CD14-positive monocyte (primary cell): ENCODE results near the gene CSNK1G3. TPM values are rescaled to one million over a fixed set of nuclear protein-coding genes. Genes with fewer than 3 reads are reported as not detected.

Experiments used
- DNase-seq, 3 donors: peaks; one replicate each; pipeline ENCODE4 v3.0.0-alpha.2; 2011 to 2022
- H2AFZ ChIP-seq: 2 replicates; pipeline ENCODE4 v1.6.0; 2012; ENCODE audit warnings: mild to moderate bottlenecking, low read depth, low read length, inconsistent platforms; ENCODE audit not compliant: insufficient read depth, poor library complexity, severe bottlenecking
- H3K27ac ChIP-seq, 2 donors: 1 replicate in 1 of 2; 2 replicates in 1 of 2; pipeline ENCODE4 v1.5.1; 2012 to 2013; ENCODE audit warnings: low read length in 2 of 2, control low read depth in 1 of 2, inconsistent platforms in 1 of 2, low read depth in 1 of 2, mild to moderate bottlenecking in 1 of 2
- H3K27me3 ChIP-seq, 2 donors: one replicate each; pipeline versions ENCODE4 v1.6.0 to v1.6.1; 2011 to 2013; ENCODE audit warnings: low read length in 2 of 2; ENCODE audit not compliant: control insufficient read depth in 2 of 2, insufficient read depth in 2 of 2
- H3K36me3 ChIP-seq, 2 donors: replicated peaks in 1 of 2; 1 replicate in 1 of 2; 2 replicates in 1 of 2; pipeline versions ENCODE4 v1.5.1 to v1.6.1; 2012 to 2013; ENCODE audit warnings: low read length in 2 of 2, control low read depth in 1 of 2, inconsistent platforms in 1 of 2, mild to moderate bottlenecking in 1 of 2; ENCODE audit not compliant: insufficient read depth in 2 of 2, control insufficient read depth in 1 of 2
- H3K4me1 ChIP-seq, 2 donors: 1 replicate in 1 of 2; 2 replicates in 1 of 2; pipeline versions ENCODE4 v1.5.1 to v1.6.1; 2012 to 2013; ENCODE audit warnings: low read length in 2 of 2, control low read depth in 1 of 2, inconsistent platforms in 1 of 2, mild to moderate bottlenecking in 1 of 2, moderate library complexity in 1 of 2; ENCODE audit not compliant: insufficient read depth in 2 of 2, control insufficient read depth in 1 of 2
- H3K4me2 ChIP-seq: replicated peaks from 2 replicates; pipeline ENCODE3; 2012; ENCODE audit warnings: low read length, moderate library complexity, mild to moderate bottlenecking; ENCODE audit not compliant: poor library complexity, severe bottlenecking; ENCODE audit errors: extremely low read depth
- H3K4me3 ChIP-seq, 3 experiments: fragments of 200-600 bp in 1 of 3; sonication (generic) in 1 of 3; replicated peaks in 1 of 3; 1 replicate in 2 of 3; 2 replicates in 1 of 3; pipeline ENCODE4 v1.5.1; 2011 to 2013; ENCODE audit warnings: low read length in 3 of 3, mild to moderate bottlenecking in 3 of 3, control low read depth in 2 of 3, low read depth in 2 of 3, inconsistent platforms in 1 of 3, moderate library complexity in 1 of 3
- H3K79me2 ChIP-seq: 2 replicates; pipeline ENCODE4 v1.6.0; 2012; ENCODE audit warnings: mild to moderate bottlenecking, control low read depth, inconsistent platforms, low read length, moderate library complexity; ENCODE audit not compliant: insufficient read depth
- H3K9ac ChIP-seq: 2 replicates; pipeline ENCODE4 v1.6.0; 2017; ENCODE audit warnings: low read length, mild to moderate bottlenecking; ENCODE audit not compliant: insufficient read depth, poor library complexity, severe bottlenecking
- H3K9me3 ChIP-seq, 2 donors: replicated peaks in 1 of 2; 1 replicate in 1 of 2; 2 replicates in 1 of 2; pipeline versions ENCODE4 v1.5.1 to v1.6.1; 2012 to 2013; ENCODE audit warnings: low read length in 2 of 2, control low read depth in 1 of 2; ENCODE audit not compliant: control insufficient read depth in 1 of 2, insufficient read depth in 1 of 2
- H4K20me1 ChIP-seq: 2 replicates; pipeline ENCODE4 v1.6.0; 2012; ENCODE audit warnings: mild to moderate bottlenecking, low read length, control low read depth, moderate library complexity; ENCODE audit not compliant: insufficient read depth
- H3K27ac Mint-ChIP-seq, 7 donors: one replicate each; pipeline ENCODE4 v1.8.0; 2020; ENCODE audit warnings: mild to moderate bottlenecking in 7 of 7, mixed read lengths in 7 of 7, moderate library complexity in 6 of 7, inconsistent platforms in 2 of 7
- H3K27me3 Mint-ChIP-seq, 3 donors: one replicate each; pipeline ENCODE4 v1.8.0; 2021 to 2022; ENCODE audit warnings: low read depth in 3 of 3, mild to moderate bottlenecking in 3 of 3, mixed read lengths in 3 of 3, moderate library complexity in 3 of 3, inconsistent platforms in 1 of 3
- H3K36me3 Mint-ChIP-seq, 2 donors: one replicate each; pipeline ENCODE4 v1.8.0; 2020; ENCODE audit warnings: mixed read lengths in 2 of 2, inconsistent platforms in 1 of 2, mild to moderate bottlenecking in 1 of 2
- H3K4me1 Mint-ChIP-seq: one replicate; pipeline ENCODE4 v1.8.0; 2020; ENCODE audit warnings: mild to moderate bottlenecking, mixed read lengths
- H3K4me3 Mint-ChIP-seq, 2 donors: one replicate each; pipeline ENCODE4 v1.8.0; 2020; ENCODE audit warnings: mild to moderate bottlenecking in 2 of 2, mixed read lengths in 2 of 2, moderate library complexity in 1 of 2
- H3K9me3 Mint-ChIP-seq, 7 donors: one replicate each; pipeline ENCODE4 v1.8.0; 2020 to 2022; ENCODE audit warnings: mixed read lengths in 7 of 7, mild to moderate bottlenecking in 6 of 7, moderate library complexity in 6 of 7, inconsistent platforms in 2 of 7
- WGBS: methylation state at CpG from one replicate; pipeline ENCODE4 v1.1.5; 2013; ENCODE audit warnings: missing lambda C conversion rate; ENCODE audit not compliant: insufficient coverage; 5-methylcytosine and 5-hydroxymethylcytosine counted together
- intact Hi-C, 2 donors: fragments of 100-400 bp; cut with micrococcal nuclease; formaldehyde crosslinking; loops; one replicate each; pipeline versions ENCODE4 v1.15.0 to v1.15.1; 2023
- polyA plus RNA-seq, 3 donors: library from polyadenylated mRNA; depleted of rRNA in 1 of 3; unstranded in 2 of 3; stranded (reverse) in 1 of 3; fragments of 300-500 nt in 2 of 3; fragments of >200 nt in 1 of 3; fragmentation: Illumina TruSeq in 2 of 3; gene quantifications; 1 replicate in 2 of 3; 2 replicates in 1 of 3; pipeline ENCODE4 v1.2.3, GENCODE V29; 2012 to 2021
- TF ChIP-seq, protein P1 (sequence below): fragments of 200-600 bp; IDR thresholded peaks from one replicate; pipeline ENCODE4 v1.8.0; 2022; ENCODE audit warnings: antibody characterized with exemption, mild to moderate bottlenecking

Gene CSNK1G3
- polyA plus RNA-seq, 3 donors, result 10.8 to 22.3 (median 17.1) TPM

DNA sequence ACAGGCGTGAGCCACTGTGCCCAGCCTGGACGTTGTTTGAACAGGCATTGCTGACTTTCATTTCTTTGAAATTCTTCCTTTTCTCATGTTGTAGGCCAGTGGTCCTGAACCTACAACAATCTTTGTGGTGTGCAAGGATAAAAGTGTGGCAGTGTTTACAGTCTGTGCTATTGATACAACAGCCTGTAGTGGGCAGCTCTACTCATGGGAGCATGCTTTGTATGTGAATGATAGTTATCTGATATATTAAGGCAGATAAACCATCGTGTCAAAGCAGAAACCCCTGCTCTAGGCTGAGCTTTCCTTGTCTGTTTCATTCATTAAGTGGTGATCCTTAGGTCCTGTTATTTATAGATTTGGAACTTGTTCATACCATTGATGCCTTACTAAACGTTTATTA lies 42.6 kb downstream of the CSNK1G3 start:
- Mint-ChIP-seq H3K36me3 (peaks cover 27 to 38% of the 10 kb centered on the region in 2 donors), H3K4me3 (no peak overlapping the region), H3K4me1 (peaks cover under 1% of the 10 kb centered on the region), H3K27ac (no peak overlapping the region), H3K27me3 (no peaks in the 10 kb centered on the region), H3K9me3 (no peaks in the 10 kb centered on the region)
- DNase-seq, result no peak
- Histone ChIP-seq H3K4me1 (no peaks in the 10 kb centered on the region), H3K27ac (no peak overlapping the region), H4K20me1 (peaks cover 1% of the 10 kb centered on the region), H2AFZ (no peak overlapping the region), H3K36me3 (peaks cover 11 to 16% of the 10 kb centered on the region in 2 donors), H3K9me3 (no peaks in the 10 kb centered on the region), H3K27me3 (no peaks in the 10 kb centered on the region), H3K79me2 (no peaks in the 10 kb centered on the region), H3K4me3 (no peak overlapping the region), H3K9ac (no peak overlapping the region), H3K4me2 (no peak overlapping the region)
- WGBS, result 83% methylated on average over 2 of the region's 4 CpGs
- TF ChIP-seq, protein P1, sequence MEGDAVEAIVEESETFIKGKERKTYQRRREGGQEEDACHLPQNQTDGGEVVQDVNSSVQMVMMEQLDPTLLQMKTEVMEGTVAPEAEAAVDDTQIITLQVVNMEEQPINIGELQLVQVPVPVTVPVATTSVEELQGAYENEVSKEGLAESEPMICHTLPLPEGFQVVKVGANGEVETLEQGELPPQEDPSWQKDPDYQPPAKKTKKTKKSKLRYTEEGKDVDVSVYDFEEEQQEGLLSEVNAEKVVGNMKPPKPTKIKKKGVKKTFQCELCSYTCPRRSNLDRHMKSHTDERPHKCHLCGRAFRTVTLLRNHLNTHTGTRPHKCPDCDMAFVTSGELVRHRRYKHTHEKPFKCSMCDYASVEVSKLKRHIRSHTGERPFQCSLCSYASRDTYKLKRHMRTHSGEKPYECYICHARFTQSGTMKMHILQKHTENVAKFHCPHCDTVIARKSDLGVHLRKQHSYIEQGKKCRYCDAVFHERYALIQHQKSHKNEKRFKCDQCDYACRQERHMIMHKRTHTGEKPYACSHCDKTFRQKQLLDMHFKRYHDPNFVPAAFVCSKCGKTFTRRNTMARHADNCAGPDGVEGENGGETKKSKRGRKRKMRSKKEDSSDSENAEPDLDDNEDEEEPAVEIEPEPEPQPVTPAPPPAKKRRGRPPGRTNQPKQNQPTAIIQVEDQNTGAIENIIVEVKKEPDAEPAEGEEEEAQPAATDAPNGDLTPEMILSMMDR, result no peak
- intact Hi-C loops, result no loop called here

DNA sequence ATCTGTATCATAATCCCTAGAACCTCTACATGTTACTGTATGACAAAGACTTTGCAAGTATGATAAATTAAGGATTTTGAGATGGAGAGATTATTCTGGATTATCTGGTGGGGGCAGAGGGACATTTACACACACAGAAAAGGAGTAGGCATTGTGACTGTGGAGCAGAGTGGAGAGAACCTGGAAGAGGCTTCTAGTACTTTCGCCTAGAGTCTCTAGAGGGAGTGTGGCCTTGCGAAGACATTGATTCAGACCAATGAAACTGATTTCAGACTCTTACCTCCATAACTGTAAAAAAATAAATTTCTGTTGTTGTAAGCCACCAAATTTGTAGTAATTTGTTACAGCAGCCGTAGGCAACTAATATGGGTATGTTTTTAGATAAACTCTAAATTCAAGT lies 45.9 kb downstream of the CSNK1G3 start:
- TF ChIP-seq, protein P1, result no peak
- Mint-ChIP-seq H3K4me1 (no peaks in the 10 kb centered on the region), H3K27ac (peak overlapping the region in 1 of 7 donors; percentile 48), H3K27me3 (no peaks in the 10 kb centered on the region), H3K4me3 (no peak overlapping the region), H3K9me3 (no peaks in the 10 kb centered on the region), H3K36me3 (peaks cover 26 to 40% of the 10 kb centered on the region in 2 donors)
- H3K4me3 ChIP-seq, result no peak overlapping the region
- intact Hi-C loops, result no loop called here
- H3K27ac ChIP-seq, result no peak overlapping the region
- no peaks in the 10 kb centered on the region for H3K27me3 ChIP-seq
- no peaks in the 10 kb centered on the region for H3K4me1 ChIP-seq
- H3K36me3 ChIP-seq, result peaks cover 11 to 24% of the 10 kb centered on the region in 2 donors
- H3K9me3 ChIP-seq, result no peaks in the 10 kb centered on the region
- no peak overlapping the region for H3K9ac ChIP-seq
- no peak overlapping the region for H2AFZ ChIP-seq
- no CpG with 5 or more reads among the region's 3 CpGs for WGBS
- no peak overlapping the region for H3K4me2 ChIP-seq
- H4K20me1 ChIP-seq, result no peaks in the 10 kb centered on the region
- no peak for DNase-seq
- no peaks in the 10 kb centered on the region for H3K79me2 ChIP-seq
